ENCODE data around the gene GAREM2.
"Not testable (repeated sequence)": the region's sequence is repeated elsewhere in the genome, so short reads cannot be mapped to it uniquely, and the experiment has no call there.

GAREM2 gene

DNA sequence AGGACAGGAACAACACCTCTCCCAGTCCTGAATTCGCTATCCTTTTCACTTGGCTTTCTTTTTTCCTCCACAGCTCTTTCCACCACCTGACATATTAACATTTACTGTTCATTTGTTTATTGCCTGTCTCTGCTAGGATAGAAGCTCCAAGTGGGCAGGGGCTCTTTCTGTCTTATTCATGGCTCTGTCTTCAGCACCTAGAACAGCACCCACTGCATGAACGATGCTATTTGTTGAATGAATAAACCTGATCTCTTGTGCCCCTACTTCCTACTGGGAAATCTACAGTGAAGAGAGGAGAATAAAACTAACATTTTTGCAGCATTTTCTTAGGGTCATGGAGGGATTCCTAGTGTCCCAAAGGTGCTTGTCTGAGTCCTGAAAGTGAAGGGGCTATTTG is 24.4 kb upstream of the GAREM2 start:
- Histone ChIP-seq H3K27ac (ENCODE audit: low read length) (no peak overlapping the region), H3K4me3 (ENCODE audit: low read depth in 1 of 2, low read length in 2 of 2) (no peak overlapping the region), H3K27me3 (ENCODE audit: low read depth, low read length) (no peaks in the 10 kb centered on the region), H3K36me3 (ENCODE audit: control insufficient read depth in 1 of 2, insufficient read depth in 2 of 2, low read length in 2 of 2) (no peaks in the 10 kb centered on the region), H3K9me3 (ENCODE audit: control insufficient read depth in 1 of 2, low read length in 2 of 2) (no peaks in the 10 kb centered on the region), H3K4me1 (ENCODE audit: control insufficient read depth in 1 of 2, insufficient read depth in 2 of 2, low read length in 2 of 2) (no peaks in the 10 kb centered on the region)

DNA sequence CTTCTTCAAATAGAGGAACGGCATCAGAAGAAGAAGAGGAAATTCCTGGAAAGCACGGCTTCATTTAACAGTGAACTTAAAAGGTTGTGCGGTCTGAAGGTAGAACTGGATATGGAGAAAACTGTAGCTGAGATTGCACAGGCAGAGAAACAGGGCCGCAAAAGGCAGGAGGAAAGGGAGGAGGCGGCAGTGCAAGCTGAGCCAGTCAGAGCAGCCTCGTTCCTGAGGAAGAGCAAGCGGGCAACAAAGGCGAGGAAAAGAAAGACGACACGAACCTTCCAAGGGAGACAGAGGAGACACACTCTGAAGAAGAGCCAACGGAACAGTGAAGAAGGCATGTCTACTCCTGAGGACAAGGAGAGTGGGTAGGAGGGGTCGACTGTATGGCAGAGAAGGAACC is 22.6 kb upstream of the GAREM2 start:
- Histone ChIP-seq H3K36me3 (ENCODE audit: control insufficient read depth in 1 of 2, insufficient read depth in 2 of 2, low read length in 2 of 2) (no peaks in the 10 kb centered on the region), H3K27me3 (ENCODE audit: low read depth, low read length) (no peaks in the 10 kb centered on the region), H3K9me3 (ENCODE audit: control insufficient read depth in 1 of 2, low read length in 2 of 2) (peaks cover 0 to 4% of the 10 kb centered on the region in 2 donors), H3K27ac (ENCODE audit: low read length) (no peak overlapping the region), H3K4me1 (ENCODE audit: control insufficient read depth in 1 of 2, insufficient read depth in 2 of 2, low read length in 2 of 2) (no peaks in the 10 kb centered on the region), H3K4me3 (ENCODE audit: low read depth in 1 of 2, low read length in 2 of 2) (no peak overlapping the region)

DNA sequence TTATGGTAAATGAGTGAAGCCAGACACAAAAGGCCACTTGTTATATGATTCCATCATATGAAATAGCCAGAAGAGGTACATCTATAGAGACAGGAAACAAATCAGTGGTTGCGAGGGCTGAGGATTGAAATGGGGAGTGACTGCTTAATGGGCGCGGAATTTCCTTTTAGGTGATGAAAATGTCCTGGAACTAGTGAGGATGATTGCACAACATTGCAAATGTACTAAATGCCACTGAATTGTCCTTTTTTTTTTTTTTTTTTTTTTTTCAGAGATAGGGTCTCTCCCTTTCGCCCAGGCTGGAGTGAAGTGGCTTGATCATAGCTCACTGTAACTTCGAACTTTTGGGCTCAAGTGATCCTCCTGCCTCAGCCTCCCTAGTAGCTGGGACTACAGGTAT is 15.3 kb upstream of the GAREM2 start:
- Histone ChIP-seq H3K4me3 (ENCODE audit: low read depth in 1 of 2, low read length in 2 of 2) (no peak overlapping the region), H3K27ac (ENCODE audit: low read length) (no peak overlapping the region), H3K27me3 (ENCODE audit: low read depth, low read length) (no peaks in the 10 kb centered on the region), H3K36me3 (ENCODE audit: control insufficient read depth in 1 of 2, insufficient read depth in 2 of 2, low read length in 2 of 2) (no peaks in the 10 kb centered on the region), H3K9me3 (ENCODE audit: control insufficient read depth in 1 of 2, low read length in 2 of 2) (peaks cover 0 to 4% of the 10 kb centered on the region in 2 donors), H3K4me1 (ENCODE audit: control insufficient read depth in 1 of 2, insufficient read depth in 2 of 2, low read length in 2 of 2) (no peaks in the 10 kb centered on the region)

DNA sequence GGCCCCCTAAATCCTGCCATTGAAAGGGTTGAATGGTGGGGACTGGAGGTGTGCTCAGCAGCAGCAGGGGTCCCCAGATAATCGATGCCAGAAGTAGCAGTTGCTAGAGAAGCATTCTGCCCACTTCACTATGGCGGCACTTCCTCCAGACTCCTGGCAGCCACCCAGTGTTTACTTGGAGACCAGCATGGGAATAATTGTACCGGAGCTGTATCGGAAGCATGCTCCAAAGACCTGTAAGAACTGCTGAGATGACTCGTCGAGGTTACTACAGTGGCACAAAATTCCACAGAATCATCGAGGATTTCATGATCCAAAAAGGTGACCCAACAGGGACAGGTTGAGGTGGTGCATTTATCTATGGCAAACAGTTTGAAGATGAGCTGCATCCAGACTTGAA is 11.0 kb upstream of the GAREM2 start:
- Histone ChIP-seq H3K4me3 (ENCODE audit: low read depth in 1 of 2, low read length in 2 of 2) (no peak overlapping the region), H3K9me3 (ENCODE audit: control insufficient read depth in 1 of 2, low read length in 2 of 2) (no peaks in the 10 kb centered on the region), H3K4me1 (ENCODE audit: control insufficient read depth in 1 of 2, insufficient read depth in 2 of 2, low read length in 2 of 2) (no peaks in the 10 kb centered on the region), H3K27ac (ENCODE audit: low read length) (no peak overlapping the region), H3K36me3 (ENCODE audit: control insufficient read depth in 1 of 2, insufficient read depth in 2 of 2, low read length in 2 of 2) (no peaks in the 10 kb centered on the region), H3K27me3 (ENCODE audit: low read depth, low read length) (no peaks in the 10 kb centered on the region)

DNA sequence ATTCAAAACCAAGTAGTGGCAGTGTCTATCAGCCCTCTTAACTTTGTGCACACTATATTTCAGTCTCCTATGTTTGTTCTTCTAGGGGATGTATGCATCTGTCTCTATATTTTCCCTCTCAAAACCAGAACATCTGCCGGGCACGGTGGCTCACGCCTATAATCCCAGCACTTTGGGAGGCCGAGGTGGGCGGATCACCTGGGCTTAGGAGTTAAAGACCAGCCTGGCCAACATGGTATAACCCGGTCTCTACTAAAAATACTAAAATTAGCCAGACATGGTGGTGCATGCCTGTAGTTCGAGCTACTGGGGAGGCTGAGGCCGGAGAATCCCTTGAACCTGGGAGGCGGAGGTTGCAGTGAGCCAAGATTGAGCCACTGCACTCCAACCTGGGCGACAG is 9.9 kb upstream of the GAREM2 start:
- H3K4me1 ChIP-seq (ENCODE audit: control insufficient read depth in 1 of 2, insufficient read depth in 2 of 2, low read length in 2 of 2), result no peaks in the 10 kb centered on the region
- no peaks in the 10 kb centered on the region for H3K36me3 ChIP-seq (ENCODE audit: control insufficient read depth in 1 of 2, insufficient read depth in 2 of 2, low read length in 2 of 2)
- H3K27ac ChIP-seq (ENCODE audit: low read length), result no peak overlapping the region
- no peaks in the 10 kb centered on the region for H3K9me3 ChIP-seq (ENCODE audit: control insufficient read depth in 1 of 2, low read length in 2 of 2)
- H3K27me3 ChIP-seq (ENCODE audit: low read depth, low read length), result no peaks in the 10 kb centered on the region
- H3K4me3 ChIP-seq (ENCODE audit: low read depth in 1 of 2, low read length in 2 of 2), result no peak overlapping the region

DNA sequence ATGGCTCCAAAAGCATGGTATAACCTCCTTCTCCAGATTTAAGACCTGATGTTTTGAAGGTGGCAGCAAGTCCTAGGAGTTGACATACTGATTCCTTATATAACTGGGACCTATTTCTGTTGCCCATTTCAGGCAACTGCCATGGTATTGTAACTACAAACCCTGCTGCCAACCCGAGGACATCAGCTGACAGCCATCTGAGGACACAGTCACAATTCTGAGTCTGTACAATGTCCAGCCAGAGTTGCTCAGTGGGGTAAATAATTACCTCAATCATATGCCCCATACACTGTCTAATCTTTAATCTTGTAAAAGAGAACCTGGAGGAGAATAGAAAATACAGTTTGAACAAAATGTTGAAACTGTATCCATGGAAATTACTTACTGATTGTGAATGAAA is 8.7 kb upstream of the GAREM2 start:
- H3K36me3 ChIP-seq (ENCODE audit: control insufficient read depth in 1 of 2, insufficient read depth in 2 of 2, low read length in 2 of 2), result no peaks in the 10 kb centered on the region
- H3K27ac ChIP-seq (ENCODE audit: low read length), result no peak overlapping the region
- no peak overlapping the region for H3K4me3 ChIP-seq (ENCODE audit: low read depth in 1 of 2, low read length in 2 of 2)
- no peaks in the 10 kb centered on the region for H3K4me1 ChIP-seq (ENCODE audit: control insufficient read depth in 1 of 2, insufficient read depth in 2 of 2, low read length in 2 of 2)
- no peaks in the 10 kb centered on the region for H3K9me3 ChIP-seq (ENCODE audit: control insufficient read depth in 1 of 2, low read length in 2 of 2)
- H3K27me3 ChIP-seq (ENCODE audit: low read depth, low read length), result no peaks in the 10 kb centered on the region

DNA sequence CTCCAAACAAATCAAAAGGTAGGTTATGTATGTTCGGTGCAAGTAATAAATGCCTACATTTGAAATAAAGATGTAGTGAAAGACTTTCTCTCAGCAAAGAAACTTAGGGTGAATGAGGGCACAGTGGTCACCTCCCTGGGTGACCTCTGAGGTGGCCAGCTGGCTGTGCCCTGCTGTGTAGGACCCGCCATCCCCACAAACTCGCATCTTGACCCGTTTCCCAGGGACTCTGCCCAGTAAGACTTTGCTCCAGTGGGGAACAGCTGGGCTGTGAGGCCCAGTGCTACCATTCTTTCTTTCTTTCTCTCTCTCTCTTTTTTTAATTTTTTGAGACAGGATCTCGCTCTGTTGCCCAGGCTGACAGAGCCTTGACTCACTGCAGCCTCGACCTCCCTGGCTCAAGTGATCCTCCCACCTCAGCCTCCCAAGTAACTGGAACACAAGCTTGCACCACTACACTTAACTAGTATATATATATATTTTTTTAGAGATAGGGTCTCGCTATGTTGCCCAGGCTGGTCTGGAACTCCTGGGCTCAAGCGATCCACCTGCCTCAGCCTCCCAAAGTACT is 8.2 kb upstream of the GAREM2 start:
- H3K4me3 ChIP-seq (ENCODE audit: low read depth in 1 of 2, low read length in 2 of 2), result no peak overlapping the region
- no peaks in the 10 kb centered on the region for H3K9me3 ChIP-seq (ENCODE audit: control insufficient read depth in 1 of 2, low read length in 2 of 2)

DNA sequence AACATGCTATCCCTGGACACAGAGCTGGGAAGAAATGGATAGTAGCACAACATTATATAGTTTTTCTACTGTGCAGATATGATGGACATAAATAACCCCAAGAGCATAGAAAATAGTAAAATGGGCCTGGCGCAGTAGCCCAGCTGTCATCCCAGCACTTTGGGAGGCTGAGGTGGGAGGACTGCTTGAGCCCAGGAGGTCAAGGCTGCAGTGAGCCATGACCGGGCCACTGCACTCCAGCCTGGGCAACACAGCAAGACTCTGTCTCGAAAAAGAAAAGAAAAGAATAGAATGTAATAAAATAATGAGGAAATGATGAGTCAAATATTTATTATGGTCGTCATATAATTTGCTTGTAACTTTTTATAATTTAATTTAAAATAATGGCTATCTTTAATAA is 7.5 kb upstream of the GAREM2 start:
- Histone ChIP-seq H3K27ac (ENCODE audit: low read length) (no peak overlapping the region), H3K27me3 (ENCODE audit: low read depth, low read length) (no peaks in the 10 kb centered on the region)

More for the DNA sequence above, 8.2 kb upstream of the GAREM2 start:
- H3K4me1 ChIP-seq (ENCODE audit: control insufficient read depth in 1 of 2, insufficient read depth in 2 of 2, low read length in 2 of 2), result no peaks in the 10 kb centered on the region
- no peak overlapping the region for H3K27ac ChIP-seq (ENCODE audit: low read length)
- no peaks in the 10 kb centered on the region for H3K27me3 ChIP-seq (ENCODE audit: low read depth, low read length)
- H3K36me3 ChIP-seq (ENCODE audit: control insufficient read depth in 1 of 2, insufficient read depth in 2 of 2, low read length in 2 of 2), result no peaks in the 10 kb centered on the region

DNA sequence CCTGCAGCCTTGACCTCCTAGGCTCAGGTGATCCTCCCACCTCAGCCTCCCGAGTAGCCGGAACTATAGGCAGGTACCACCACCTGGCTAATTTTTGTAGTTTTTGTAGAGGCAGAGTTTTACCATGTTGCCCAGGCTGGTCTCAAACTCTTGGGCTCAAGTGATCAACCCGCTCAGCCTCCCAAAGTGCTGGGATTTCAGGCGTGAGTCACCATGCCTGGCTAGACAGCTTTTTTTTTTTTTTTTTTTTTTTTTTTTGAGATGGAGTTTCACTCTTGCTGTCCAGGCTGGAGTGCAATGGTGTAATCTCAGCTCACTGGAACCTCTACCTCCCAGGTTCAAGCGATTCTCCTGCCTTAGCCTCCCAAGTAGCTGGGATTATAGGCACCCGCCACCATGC is 6.3 kb upstream of the GAREM2 start:
- not testable (repeated sequence) for H3K36me3 ChIP-seq (ENCODE audit: control insufficient read depth in 1 of 2, insufficient read depth in 2 of 2, low read length in 2 of 2); H3K4me1 ChIP-seq (ENCODE audit: control insufficient read depth in 1 of 2, insufficient read depth in 2 of 2, low read length in 2 of 2); H3K27ac ChIP-seq (ENCODE audit: low read length); H3K27me3 ChIP-seq (ENCODE audit: low read depth, low read length); H3K9me3 ChIP-seq (ENCODE audit: control insufficient read depth in 1 of 2, low read length in 2 of 2); H3K4me3 ChIP-seq (ENCODE audit: low read depth in 1 of 2, low read length in 2 of 2)

More for the DNA sequence above, 7.5 kb upstream of the GAREM2 start:
- Histone ChIP-seq H3K4me1 (ENCODE audit: control insufficient read depth in 1 of 2, insufficient read depth in 2 of 2, low read length in 2 of 2) (no peaks in the 10 kb centered on the region), H3K4me3 (ENCODE audit: low read depth in 1 of 2, low read length in 2 of 2) (no peak overlapping the region), H3K9me3 (ENCODE audit: control insufficient read depth in 1 of 2, low read length in 2 of 2) (no peaks in the 10 kb centered on the region), H3K36me3 (ENCODE audit: control insufficient read depth in 1 of 2, insufficient read depth in 2 of 2, low read length in 2 of 2) (no peaks in the 10 kb centered on the region)

DNA sequence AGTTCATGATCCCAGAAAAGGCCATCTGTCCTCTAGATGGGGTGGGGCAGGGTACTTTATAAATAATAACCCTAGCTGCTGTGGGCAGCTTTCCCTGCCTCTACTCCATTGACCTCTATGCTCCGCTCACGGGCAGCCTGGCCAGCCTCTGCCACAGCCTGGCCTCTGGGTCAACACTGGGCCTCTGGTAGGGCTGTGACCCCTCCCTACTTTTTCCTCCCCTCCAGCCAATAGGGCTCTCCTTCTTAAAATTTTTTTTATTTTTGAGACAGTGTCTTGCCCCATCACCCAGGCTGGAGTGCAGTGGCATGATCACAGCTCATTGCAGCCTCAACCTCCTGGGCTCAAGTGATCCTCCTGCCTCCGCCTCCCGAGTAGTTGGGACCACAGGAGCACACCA is 4.1 kb upstream of the GAREM2 start:
- Histone ChIP-seq H3K27me3 (ENCODE audit: low read depth, low read length) (peaks cover 7% of the 10 kb centered on the region), H3K27ac (ENCODE audit: low read length) (no peak overlapping the region), H3K4me3 (ENCODE audit: low read depth in 1 of 2, low read length in 2 of 2) (no peak overlapping the region), H3K4me1 (ENCODE audit: control insufficient read depth in 1 of 2, insufficient read depth in 2 of 2, low read length in 2 of 2) (peaks cover 0 to 7% of the 10 kb centered on the region in 2 donors), H3K9me3 (ENCODE audit: control insufficient read depth in 1 of 2, low read length in 2 of 2) (no peaks in the 10 kb centered on the region), H3K36me3 (ENCODE audit: control insufficient read depth in 1 of 2, insufficient read depth in 2 of 2, low read length in 2 of 2) (no peaks in the 10 kb centered on the region)

DNA sequence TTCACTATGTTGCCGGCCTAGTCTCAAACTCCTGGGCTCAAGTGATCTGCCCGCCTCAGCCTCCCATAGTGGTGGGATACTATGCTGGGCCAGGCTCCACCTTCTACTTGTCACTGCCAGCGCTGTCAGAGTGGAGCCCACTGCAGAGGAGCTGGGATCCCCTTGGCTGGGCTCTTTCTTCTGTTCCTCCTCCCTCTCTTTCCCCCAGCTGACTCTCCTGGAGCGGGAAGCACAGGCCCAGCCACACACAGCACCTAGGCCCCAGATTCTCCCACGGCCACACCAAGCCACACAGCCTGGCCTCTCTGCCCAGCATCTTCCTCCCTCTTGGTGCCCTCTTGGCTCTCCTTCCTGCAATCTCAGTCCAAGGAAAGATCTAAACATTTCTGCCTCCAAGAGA is 3.7 kb upstream of the GAREM2 start:
- Histone ChIP-seq H3K9me3 (ENCODE audit: control insufficient read depth in 1 of 2, low read length in 2 of 2) (no peaks in the 10 kb centered on the region), H3K27ac (ENCODE audit: low read length) (no peak overlapping the region), H3K27me3 (ENCODE audit: low read depth, low read length) (peaks cover 12% of the 10 kb centered on the region), H3K36me3 (ENCODE audit: control insufficient read depth in 1 of 2, insufficient read depth in 2 of 2, low read length in 2 of 2) (no peaks in the 10 kb centered on the region), H3K4me1 (ENCODE audit: control insufficient read depth in 1 of 2, insufficient read depth in 2 of 2, low read length in 2 of 2) (peaks cover 0 to 11% of the 10 kb centered on the region in 2 donors), H3K4me3 (ENCODE audit: low read depth in 1 of 2, low read length in 2 of 2) (no peak overlapping the region)

DNA sequence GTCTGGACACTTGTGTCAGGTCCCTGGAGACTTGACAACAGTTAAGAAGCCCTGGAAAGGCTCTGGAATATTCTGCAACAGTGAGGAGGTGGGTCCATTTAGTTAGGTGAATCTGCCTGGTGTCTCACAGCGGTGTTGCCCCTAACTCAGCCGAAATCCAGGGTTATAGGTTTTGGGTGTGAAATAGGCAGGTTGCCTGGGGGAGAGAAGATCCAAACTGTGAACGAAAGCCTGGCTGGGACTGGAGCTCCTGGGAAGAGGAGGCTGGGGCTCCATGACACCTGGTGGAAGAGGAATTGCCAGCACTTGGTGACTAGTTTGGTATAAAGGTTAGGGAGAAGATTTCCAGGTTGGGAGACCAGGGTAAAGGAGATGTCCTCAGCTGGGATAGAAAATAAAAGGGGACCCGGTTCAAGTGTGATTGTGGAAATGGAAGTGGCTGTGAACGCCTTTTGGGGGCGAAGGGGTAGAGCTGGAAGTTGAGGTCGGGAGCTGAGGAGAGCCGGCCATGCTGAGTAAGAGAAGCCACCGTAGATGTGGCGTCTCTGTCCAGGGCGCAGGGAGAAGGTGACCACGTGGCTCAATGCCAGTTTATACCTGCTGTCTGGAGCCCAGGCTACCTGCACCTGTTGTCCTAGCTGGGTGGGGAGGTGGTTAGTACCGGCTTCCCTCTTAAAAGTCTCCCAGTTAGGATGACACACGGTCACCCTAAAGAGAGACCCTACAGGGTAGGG is 3.0 kb upstream of the GAREM2 start:
- H3K4me3 ChIP-seq (ENCODE audit: low read depth in 1 of 2, low read length in 2 of 2), result no peak overlapping the region
- H3K27me3 ChIP-seq (ENCODE audit: low read depth, low read length), result peaks cover 17% of the 10 kb centered on the region
- no peaks in the 10 kb centered on the region for H3K9me3 ChIP-seq (ENCODE audit: control insufficient read depth in 1 of 2, low read length in 2 of 2)
- H3K27ac ChIP-seq (ENCODE audit: low read length), result no peak overlapping the region
- peaks cover 0 to 11% of the 10 kb centered on the region in 2 donors for H3K4me1 ChIP-seq (ENCODE audit: control insufficient read depth in 1 of 2, insufficient read depth in 2 of 2, low read length in 2 of 2)
- no peaks in the 10 kb centered on the region for H3K36me3 ChIP-seq (ENCODE audit: control insufficient read depth in 1 of 2, insufficient read depth in 2 of 2, low read length in 2 of 2)
